ENCODE data around the gene COPZ2.
"Not testable (repeated sequence)": the region's sequence is repeated elsewhere in the genome, so short reads cannot be mapped to it uniquely, and the experiment has no call there.

Gene COPZ2

GRCh38 chr17:47992216-47992615 lies 45.4 kb downstream of the COPZ2 start:
- Histone ChIP-seq H3K4me3 (ENCODE audit: low read length) (no peak overlapping the region), H3K36me3 (ENCODE audit: insufficient read depth, low read length) (no peaks in the 10 kb centered on the region), H3K4me1 (ENCODE audit: insufficient read depth, low read length) (peaks cover 88% of the 10 kb centered on the region), H2AFZ (ENCODE audit: low read depth, low read length) (no peak overlapping the region), H3K27me3 (ENCODE audit: insufficient read depth, low read length) (no peaks in the 10 kb centered on the region), H3K9me3 (ENCODE audit: low read length) (no peaks in the 10 kb centered on the region)

GRCh38 chr17:47990962-47991731 lies 46.5 kb downstream of the COPZ2 start:
- Histone ChIP-seq H3K27me3 (ENCODE audit: insufficient read depth, low read length) (no peaks in the 10 kb centered on the region), H2AFZ (ENCODE audit: low read depth, low read length) (no peak overlapping the region), H3K9me3 (ENCODE audit: low read length) (no peaks in the 10 kb centered on the region), H3K36me3 (ENCODE audit: insufficient read depth, low read length) (no peaks in the 10 kb centered on the region), H3K4me3 (ENCODE audit: low read length) (no peak overlapping the region), H3K4me1 (ENCODE audit: insufficient read depth, low read length) (peaks cover 93% of the 10 kb centered on the region)

DNA sequence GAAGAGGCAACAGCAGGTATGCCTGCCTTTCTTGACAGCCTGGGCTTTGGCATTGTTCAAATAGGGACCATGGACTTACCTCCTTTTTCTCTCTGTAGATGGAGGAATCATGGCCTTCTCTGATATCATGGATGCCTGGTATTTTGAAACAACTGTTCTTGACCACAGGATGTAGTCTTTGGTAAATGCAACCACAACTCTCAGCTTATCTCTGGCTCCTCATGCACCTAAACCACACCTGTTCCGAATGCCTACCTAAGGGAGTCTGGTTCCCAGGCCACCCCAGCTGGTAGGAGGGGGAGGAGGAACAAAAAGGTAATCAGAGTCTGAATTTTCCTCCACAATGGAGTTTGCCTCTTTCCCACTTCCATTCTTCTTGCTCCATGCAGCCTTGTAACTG lies 47.9 kb downstream of the COPZ2 start:
- H3K27me3 ChIP-seq (ENCODE audit: insufficient read depth, low read length) = no peaks in the 10 kb centered on the region
- no peaks in the 10 kb centered on the region for H3K36me3 ChIP-seq (ENCODE audit: insufficient read depth, low read length)
- H3K4me3 ChIP-seq (ENCODE audit: low read length) = no peak overlapping the region
- no peaks in the 10 kb centered on the region for H3K9me3 ChIP-seq (ENCODE audit: low read length)
- peaks cover 80% of the 10 kb centered on the region for H3K4me1 ChIP-seq (ENCODE audit: insufficient read depth, low read length)
- no peak overlapping the region for H2AFZ ChIP-seq (ENCODE audit: low read depth, low read length)

DNA sequence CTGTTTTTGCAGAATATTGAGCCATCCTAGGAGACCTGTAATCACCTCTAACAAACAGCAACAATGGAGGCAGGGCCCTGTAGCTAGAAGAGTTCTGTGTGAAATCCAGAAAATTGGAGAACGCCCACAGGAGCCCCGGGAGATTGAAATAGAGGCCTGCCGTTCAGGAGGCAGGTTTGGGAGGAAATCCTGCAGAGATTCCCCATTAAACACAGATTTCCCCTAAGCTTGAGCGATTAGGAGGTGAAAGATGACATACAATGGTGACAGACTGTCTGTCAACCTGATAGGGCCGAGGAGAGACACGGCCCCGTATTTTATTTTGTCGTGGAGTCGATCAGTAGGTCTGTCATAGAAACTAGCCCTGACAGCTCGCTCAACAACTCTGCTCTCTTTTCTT lies 48.4 kb downstream of the COPZ2 start:
- Histone ChIP-seq H3K4me3 (ENCODE audit: low read length) (no peak overlapping the region), H3K9me3 (ENCODE audit: low read length) (no peaks in the 10 kb centered on the region), H3K4me1 (ENCODE audit: insufficient read depth, low read length) (peaks cover 75% of the 10 kb centered on the region), H3K27me3 (ENCODE audit: insufficient read depth, low read length) (no peaks in the 10 kb centered on the region), H2AFZ (ENCODE audit: low read depth, low read length) (no peak overlapping the region), H3K36me3 (ENCODE audit: insufficient read depth, low read length) (no peaks in the 10 kb centered on the region)

DNA sequence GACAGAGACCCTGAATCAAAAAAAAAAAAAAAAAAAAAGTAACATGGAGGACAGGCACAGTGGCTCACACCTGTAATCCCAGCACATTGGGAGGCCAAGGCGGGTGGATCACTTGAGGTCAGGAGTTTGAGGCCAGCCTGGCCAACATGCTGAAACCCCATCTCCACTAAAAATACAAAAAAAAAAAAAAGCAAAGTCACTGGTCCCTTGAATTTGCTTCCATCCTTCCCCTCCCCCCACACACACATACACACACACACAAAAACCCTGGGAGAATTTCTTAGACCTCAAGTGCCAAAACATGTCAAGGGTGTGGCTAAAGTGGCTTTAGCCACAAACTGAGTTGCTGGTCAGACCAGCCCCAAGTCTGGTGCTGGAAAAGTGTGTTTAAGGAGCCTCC lies 49.2 kb downstream of the COPZ2 start:
- not testable (repeated sequence) for H2AFZ ChIP-seq (ENCODE audit: low read depth, low read length); H3K36me3 ChIP-seq (ENCODE audit: insufficient read depth, low read length); H3K27me3 ChIP-seq (ENCODE audit: insufficient read depth, low read length); H3K4me3 ChIP-seq (ENCODE audit: low read length); H3K9me3 ChIP-seq (ENCODE audit: low read length)
- peaks cover 68% of the 10 kb centered on the region for H3K4me1 ChIP-seq (ENCODE audit: insufficient read depth, low read length)

DNA sequence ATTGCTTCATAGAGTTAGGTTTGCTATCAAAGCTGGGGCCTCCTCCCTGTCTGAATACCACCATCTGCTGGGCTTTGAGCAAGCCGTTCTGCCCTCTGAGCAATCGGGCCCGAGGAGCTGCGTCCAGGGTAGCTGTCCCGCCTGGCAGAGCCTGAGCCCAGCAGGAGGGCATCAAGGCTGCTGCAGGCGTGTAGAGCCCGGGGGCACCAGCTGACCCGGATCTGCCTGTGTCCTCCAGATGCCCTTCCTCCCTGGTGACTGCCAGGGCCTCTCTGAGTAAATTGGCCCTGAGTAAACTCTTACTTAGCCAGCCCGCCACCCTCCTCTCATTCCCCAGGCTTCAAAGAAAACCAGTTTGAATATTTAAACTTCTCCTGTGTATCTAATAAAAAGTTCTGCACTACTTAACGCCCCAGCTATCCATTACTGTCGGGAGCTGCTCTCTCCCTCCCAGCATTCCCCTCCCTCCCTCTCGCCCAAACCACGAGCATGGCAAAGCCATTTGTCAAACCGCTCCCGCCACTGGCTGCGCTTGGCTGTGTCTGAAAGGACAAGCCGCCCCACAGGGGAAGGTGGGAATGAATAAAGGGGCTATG lies 50.3 kb downstream of the COPZ2 start:
- Histone ChIP-seq H2AFZ (ENCODE audit: low read depth, low read length) (no peak overlapping the region), H3K36me3 (ENCODE audit: insufficient read depth, low read length) (peaks cover 11% of the 10 kb centered on the region), H3K4me1 (ENCODE audit: insufficient read depth, low read length) (peaks cover 60% of the 10 kb centered on the region), H3K4me3 (ENCODE audit: low read length) (no peak overlapping the region), H3K9me3 (ENCODE audit: low read length) (no peaks in the 10 kb centered on the region), H3K27me3 (ENCODE audit: insufficient read depth, low read length) (no peaks in the 10 kb centered on the region)

DNA sequence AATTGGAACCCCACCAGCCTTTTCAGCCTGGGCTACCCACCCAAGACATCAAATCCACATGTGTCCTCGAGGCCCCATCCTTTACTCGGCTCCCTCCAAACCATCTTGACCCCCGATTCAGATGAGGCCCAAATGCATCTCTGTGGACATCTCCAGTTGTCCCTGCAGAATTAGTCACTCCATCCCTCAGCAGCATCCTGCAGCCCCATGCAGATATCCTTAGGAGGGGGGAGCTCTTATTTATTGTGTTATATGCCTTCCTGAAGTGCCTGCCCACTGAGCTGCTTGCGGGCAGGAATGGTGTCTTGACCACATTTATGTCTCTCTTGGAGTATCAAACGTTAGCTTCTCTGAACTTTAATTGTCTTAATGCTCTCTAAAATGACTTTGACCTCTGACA lies 51.1 kb downstream of the COPZ2 start:
- Histone ChIP-seq H3K4me3 (ENCODE audit: low read length) (no peak overlapping the region), H3K36me3 (ENCODE audit: insufficient read depth, low read length) (peaks cover 18% of the 10 kb centered on the region), H3K4me1 (ENCODE audit: insufficient read depth, low read length) (peaks cover 55% of the 10 kb centered on the region), H3K27me3 (ENCODE audit: insufficient read depth, low read length) (no peaks in the 10 kb centered on the region), H3K9me3 (ENCODE audit: low read length) (no peaks in the 10 kb centered on the region), H2AFZ (ENCODE audit: low read depth, low read length) (no peak overlapping the region)

DNA sequence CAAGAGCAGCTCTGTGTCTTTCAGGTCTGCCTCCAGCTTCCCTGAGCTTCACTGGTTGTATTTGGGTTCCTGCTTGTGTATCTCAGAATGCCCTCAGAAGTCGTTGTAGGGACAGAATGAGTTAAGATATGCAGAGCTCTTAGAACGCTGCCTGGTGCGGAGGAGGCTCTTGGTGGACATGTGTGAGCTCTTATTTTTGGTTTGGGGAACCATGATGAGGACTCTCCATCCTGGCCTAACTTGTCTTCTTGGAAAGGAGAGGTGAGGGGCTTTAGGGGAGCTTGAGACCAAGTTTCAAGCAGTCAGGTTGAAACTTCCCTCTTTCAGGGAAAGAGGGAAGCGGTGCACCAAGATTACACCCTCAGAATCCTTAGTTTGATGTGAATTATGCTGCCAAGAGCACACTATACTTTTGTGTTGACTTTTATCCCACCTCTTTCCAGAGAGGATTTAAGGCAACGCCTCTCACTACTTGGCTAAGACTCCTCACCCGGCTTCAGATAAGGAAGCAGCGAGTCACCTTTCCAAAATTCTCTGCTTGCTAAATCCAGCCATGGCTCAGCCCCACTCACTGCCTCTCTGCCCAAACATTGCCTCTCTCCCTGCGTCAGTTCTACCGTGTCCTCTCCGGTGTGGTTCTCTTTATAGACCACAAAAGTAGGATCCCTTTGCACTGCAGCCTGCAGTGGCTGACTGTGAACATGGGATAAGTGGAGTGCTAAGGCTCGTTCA lies 53.9 kb downstream of the COPZ2 start:
- Histone ChIP-seq H3K4me3 (ENCODE audit: low read length) (no peak overlapping the region), H3K4me1 (ENCODE audit: insufficient read depth, low read length) (peaks cover 31% of the 10 kb centered on the region), H3K27me3 (ENCODE audit: insufficient read depth, low read length) (no peaks in the 10 kb centered on the region), H3K36me3 (ENCODE audit: insufficient read depth, low read length) (peaks cover 47% of the 10 kb centered on the region), H3K9me3 (ENCODE audit: low read length) (no peaks in the 10 kb centered on the region), H2AFZ (ENCODE audit: low read depth, low read length) (no peak overlapping the region)

- peaks cover 28% of the 10 kb centered on the region for H3K4me1 ChIP-seq (ENCODE audit: insufficient read depth, low read length)
- H2AFZ ChIP-seq (ENCODE audit: low read depth, low read length) = no peak overlapping the region
- no peaks in the 10 kb centered on the region for H3K9me3 ChIP-seq (ENCODE audit: low read length)
- H3K4me3 ChIP-seq (ENCODE audit: low read length) = no peak overlapping the region
- H3K27me3 ChIP-seq (ENCODE audit: insufficient read depth, low read length) = no peaks in the 10 kb centered on the region
- H3K36me3 ChIP-seq (ENCODE audit: insufficient read depth, low read length) = peaks cover 49% of the 10 kb centered on the region
Measured at GRCh38 chr17:47982645-47983390, 54.8 kb downstream of the COPZ2 start.

GRCh38 chr17:47982091-47982617 lies 55.4 kb downstream of the COPZ2 start:
- Histone ChIP-seq H2AFZ (ENCODE audit: low read depth, low read length) (no peak overlapping the region), H3K4me3 (ENCODE audit: low read length) (no peak overlapping the region), H3K27me3 (ENCODE audit: insufficient read depth, low read length) (no peaks in the 10 kb centered on the region), H3K4me1 (ENCODE audit: insufficient read depth, low read length) (peaks cover 22% of the 10 kb centered on the region), H3K36me3 (ENCODE audit: insufficient read depth, low read length) (peaks cover 54% of the 10 kb centered on the region), H3K9me3 (ENCODE audit: low read length) (no peaks in the 10 kb centered on the region)

DNA sequence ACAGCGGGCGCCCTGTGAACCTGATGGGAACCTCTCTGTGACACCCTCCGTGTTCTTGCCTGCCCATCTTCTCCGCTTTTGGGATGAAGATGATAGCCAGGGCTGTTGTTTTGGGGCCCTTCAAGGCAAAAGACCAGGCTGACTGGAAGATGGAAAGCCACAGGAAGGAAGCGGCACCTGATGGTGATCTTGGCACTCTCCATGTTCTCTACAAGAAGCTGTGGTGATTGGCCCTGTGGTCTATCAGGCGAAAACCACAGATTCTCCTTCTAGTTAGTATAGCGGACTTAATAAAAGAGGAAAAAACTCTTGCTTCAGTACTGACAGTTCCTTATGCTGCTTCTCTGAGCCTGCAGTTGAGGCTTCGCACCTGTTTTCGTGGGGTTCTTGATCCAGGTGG lies 56.1 kb downstream of the COPZ2 start:
- H3K4me3 ChIP-seq (ENCODE audit: low read length) = no peak overlapping the region
- H3K4me1 ChIP-seq (ENCODE audit: insufficient read depth, low read length) = peaks cover 15% of the 10 kb centered on the region
- no peaks in the 10 kb centered on the region for H3K27me3 ChIP-seq (ENCODE audit: insufficient read depth, low read length)
- no peak overlapping the region for H2AFZ ChIP-seq (ENCODE audit: low read depth, low read length)
- peaks cover 57% of the 10 kb centered on the region for H3K36me3 ChIP-seq (ENCODE audit: insufficient read depth, low read length)
- H3K9me3 ChIP-seq (ENCODE audit: low read length) = no peaks in the 10 kb centered on the region

DNA sequence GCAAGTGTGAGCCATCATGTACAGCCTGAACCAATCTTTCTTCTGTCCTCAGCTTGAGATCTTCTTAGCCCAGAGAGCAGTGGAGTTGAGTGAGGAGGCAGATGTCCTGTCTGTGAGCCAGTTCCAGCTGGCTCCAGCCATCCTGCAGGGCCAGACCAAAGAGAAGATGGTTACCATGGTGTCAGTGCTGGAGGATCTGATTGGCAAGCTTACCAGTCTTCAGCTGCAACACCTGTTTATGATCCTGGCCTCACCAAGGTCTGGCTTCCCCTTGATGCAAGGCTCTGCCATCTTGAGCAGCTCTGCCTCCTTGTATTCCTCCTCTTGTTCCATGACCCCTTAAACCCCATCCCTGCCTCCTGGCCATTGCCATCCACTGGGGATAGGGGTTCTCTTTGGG lies 57.1 kb downstream of the COPZ2 start:
- Histone ChIP-seq H3K4me1 (ENCODE audit: insufficient read depth, low read length) (peaks cover 10% of the 10 kb centered on the region), H3K36me3 (ENCODE audit: insufficient read depth, low read length) (peaks cover 66% of the 10 kb centered on the region), H3K4me3 (ENCODE audit: low read length) (no peak overlapping the region), H2AFZ (ENCODE audit: low read depth, low read length) (no peak overlapping the region), H3K27me3 (ENCODE audit: insufficient read depth, low read length) (no peaks in the 10 kb centered on the region), H3K9me3 (ENCODE audit: low read length) (no peaks in the 10 kb centered on the region)

GRCh38 chr17:47978324-47978723 lies 59.3 kb downstream of the COPZ2 start:
- H2AFZ ChIP-seq (ENCODE audit: low read depth, low read length) = no peak overlapping the region

More at GRCh38 chr17:47978324-47978723, 59.3 kb downstream of the COPZ2 start:
- H3K27me3 ChIP-seq (ENCODE audit: insufficient read depth, low read length) = no peaks in the 10 kb centered on the region
- peaks cover 81% of the 10 kb centered on the region for H3K36me3 ChIP-seq (ENCODE audit: insufficient read depth, low read length)
- no peak overlapping the region for H3K4me3 ChIP-seq (ENCODE audit: low read length)
- peaks cover 10% of the 10 kb centered on the region for H3K4me1 ChIP-seq (ENCODE audit: insufficient read depth, low read length)
- no peaks in the 10 kb centered on the region for H3K9me3 ChIP-seq (ENCODE audit: low read length)

All from neuron (in vitro differentiated cells).